K562 (cell line): Measurements from ENCODE around the gene FTSJ3. TPM values are rescaled to one million over a fixed set of nuclear protein-coding genes. Genes with fewer than 3 reads are reported as not detected.

Source experiments
- ATAC-seq: fragments of 200-7000 bp; cut with Tn5 transposase; 3 replicates; pipeline ENCODE4 v1.9.1; 2020; ENCODE audit warnings: moderate library complexity
- BruUV-seq: library from RNA; stranded (reverse); fragments of 400-500 nt; replicated peaks from 2 replicates; lab custom pipeline; 2021; lab: Mats Ljungman, UMichigan
- CTCF ChIA-PET: fragments of 300-600 bp; formaldehyde crosslinking; extraction: SDS; loops from one replicate; lab custom pipeline; 2021; ENCODE audit warnings: low intra/inter-chr PET ratio; lab: Yijun Ruan, JAX
- POLR2A ChIA-PET: fragments of 300-600, 350-650 bp; sonication (Branson Sonifier 250); formaldehyde crosslinking; extraction: SDS; loops from one replicate; lab custom pipeline; 2021; ENCODE audit warnings: antibody characterized with exemption, inconsistent platforms; lab: Yijun Ruan, JAX
- DNase-seq, 4 experiments: peaks; one replicate each; pipeline versions ENCODE4 v3.0.0 to v3.0.0-alpha.2; 2011 to 2018; ENCODE audit warnings: low spot score in 3 of 4, mixed read lengths in 3 of 4; ENCODE audit errors: extremely low read depth in 1 of 4
- FAIRE-seq: peaks from 2 replicates; lab custom pipeline; 2011; peaks lifted over from hg19 to GRCh38; lab: Jason Lieb, UNC
- H2AFZ ChIP-seq: 2 replicates; pipeline ENCODE4 v1.6.0; 2011; ENCODE audit warnings: low read depth, low read length, control low read depth, inconsistent platforms
- H3K27ac ChIP-seq: fragments of 200-600 bp; 3 replicates; pipeline ENCODE4 v1.8.0; 2011; ENCODE audit warnings: low read depth, mild to moderate bottlenecking, control low read depth, inconsistent platforms, low read length, moderate library complexity, mixed read lengths; ENCODE audit errors: extremely low read depth
- H3K27me3 ChIP-seq, 2 experiments: fragments of 300-600 bp in 1 of 2; 2 replicates in 1 of 2; 3 replicates in 1 of 2; pipeline versions ENCODE4 v1.6.0 to v1.8.0; 2011; ENCODE audit warnings: inconsistent platforms in 2 of 2, low read length in 2 of 2, mild to moderate bottlenecking in 1 of 2, mixed read lengths in 1 of 2, moderate library complexity in 1 of 2; ENCODE audit not compliant: control insufficient read depth in 2 of 2, insufficient read depth in 2 of 2
- H3K36me3 ChIP-seq: fragments of 300-600 bp; 3 replicates; pipeline ENCODE4 v1.8.0; 2011; ENCODE audit warnings: mild to moderate bottlenecking, low read length, inconsistent platforms; ENCODE audit not compliant: control insufficient read depth, insufficient read depth
- H3K4me1 ChIP-seq, 2 experiments: fragments of 200-600 bp in 1 of 2; replicated peaks in 1 of 2; 2 replicates in 1 of 2; 3 replicates in 1 of 2; pipeline versions ENCODE4 v1.5.1 to v1.8.0; 2011; ENCODE audit warnings: inconsistent platforms in 2 of 2, low read length in 2 of 2, mild to moderate bottlenecking in 1 of 2, mixed read lengths in 1 of 2, moderate library complexity in 1 of 2; ENCODE audit not compliant: control insufficient read depth in 2 of 2, insufficient read depth in 2 of 2
- H3K4me2 ChIP-seq: 2 replicates; pipeline ENCODE4 v1.6.1; 2011; ENCODE audit warnings: low read length, control low read depth, inconsistent platforms, mixed read lengths; ENCODE audit not compliant: insufficient read depth
- H3K4me3 ChIP-seq: fragments of 200-600 bp; sonication (generic), shearing (Covaris generic); 2 replicates; pipeline ENCODE4 v1.5.1; 2016; ENCODE audit warnings: control low read depth, inconsistent platforms
- H3K79me2 ChIP-seq: fragments of 200-600 bp; 3 replicates; pipeline ENCODE4 v1.8.0; 2011; ENCODE audit warnings: low read length, inconsistent platforms; ENCODE audit not compliant: control insufficient read depth, insufficient read depth
- H3K9ac ChIP-seq, 2 experiments: 2 replicates each; pipeline versions ENCODE4 v1.6.0 to v1.6.1; 2011; ENCODE audit warnings: low read depth in 2 of 2, low read length in 2 of 2, control low read depth in 1 of 2, inconsistent platforms in 1 of 2, mild to moderate bottlenecking in 1 of 2, mixed read lengths in 1 of 2; ENCODE audit not compliant: insufficient read depth in 1 of 2
- H3K9me1 ChIP-seq: one replicate; pipeline ENCODE4 v1.6.0; 2011; ENCODE audit warnings: inconsistent platforms, mild to moderate bottlenecking, low read length, moderate library complexity; ENCODE audit not compliant: control insufficient read depth, insufficient read depth
- H3K9me3 ChIP-seq: replicated peaks from 2 replicates; pipeline ENCODE4 v1.5.1; 2011; ENCODE audit warnings: low read depth, low read length, inconsistent platforms; ENCODE audit not compliant: control insufficient read depth, insufficient read depth
- H4K20me1 ChIP-seq: replicated peaks from 2 replicates; pipeline ENCODE4 v1.6.1; 2011; ENCODE audit warnings: low read length, inconsistent platforms, mixed read lengths; ENCODE audit not compliant: control insufficient read depth, insufficient read depth
- CBX8 ChIP-seq: fragments of 200-600 bp; sonication (generic); IDR thresholded peaks from 2 replicates; pipeline ENCODE4 v1.6.1; 2012; ENCODE audit warnings: borderline replicate concordance, mixed run types, low read depth, mild to moderate bottlenecking, moderate library complexity, mixed read lengths, low read length, control low read depth, inconsistent platforms; ENCODE audit not compliant: poor library complexity, severe bottlenecking; ENCODE audit errors: extremely low read depth
- DLX4 ChIP-seq: fragments of 250-450 bp; sonication (Bioruptor Pico); IDR thresholded peaks from 2 replicates; pipeline ENCODE4 v1.6.1; 2021; ENCODE audit warnings: mild to moderate bottlenecking
- E2F8 ChIP-seq: fragments of 450-650 bp; IDR thresholded peaks from 2 replicates; pipeline ENCODE4 v1.7.1; 2018; ENCODE audit warnings: mild to moderate bottlenecking, low read depth; ENCODE audit not compliant: partially characterized antibody
- MYNN ChIP-seq, 2 experiments: sonication (generic); formaldehyde crosslinking in 1 of 2; IDR thresholded peaks; 2 replicates each; pipeline versions ENCODE4 v1.5.0 to v1.6.1; 2016 to 2020; ENCODE audit warnings: antibody characterized with exemption in 1 of 2, missing genetic modification reagents in 1 of 2
- SRF ChIP-seq, 2 experiments: fragments of 250-450, 450-650 bp in 1 of 2; sonication (Bioruptor Pico) in 1 of 2; sonication (generic) in 1 of 2; formaldehyde crosslinking; IDR thresholded peaks; 2 replicates each; pipeline versions ENCODE4 v1.5.0 to v1.5.1; 2020 to 2022; ENCODE audit warnings: mild to moderate bottlenecking in 1 of 2, missing genetic modification reagents in 1 of 2
- WGBS: fragments of 100-300 bp; shearing (Covaris generic); methylation state at CpG from one replicate; pipeline ENCODE4 v1.1.6; 2016; ENCODE audit warnings: low coverage, mixed read lengths; ENCODE audit not compliant: insufficient coverage; ENCODE audit errors: missing lambda C conversion rate; 5-methylcytosine and 5-hydroxymethylcytosine counted together
- in situ Hi-C: fragments of 300-500 bp; cut with MboI; formaldehyde crosslinking; loops from 4 replicates; pipeline ENCODE4 v1.15.0; 2018; ENCODE audit warnings: inconsistent platforms, mixed read lengths
- intact Hi-C: fragments of 100-400 bp; cut with micrococcal nuclease; formaldehyde crosslinking; loops from 2 replicates; pipeline ENCODE4 v1.14.2; 2022
- polyA plus RNA-seq, 8 experiments: library from polyadenylated mRNA; depleted of rRNA in 4 of 8; stranded (reverse) in 5 of 8; unstranded in 3 of 8; fragments of >200 nt; fragmentation: Nextera tagmentation in 2 of 8; fragmentation: Illumina TruSeq in 1 of 8; extraction: Ambion mirVana in 2 of 8; extraction: Trizol in 1 of 8; gene quantifications; 2 replicates each; pipeline versions ENCODE4 v1.2.1 to v1.2.3, GENCODE V29; 2011 to 2014; ENCODE audit warnings: inconsistent platforms in 1 of 8, missing spikeins in 1 of 8
- total RNA-seq, 7 experiments: library from RNA; depleted of rRNA in 6 of 7; stranded (reverse); fragments of >200 nt in 6 of 7; fragmentation: Illumina TruSeq in 2 of 7; extraction: Trizol in 2 of 7; gene quantifications; 2 replicates each; pipeline versions ENCODE4 v1.2.1 to v1.2.3, GENCODE V29; 2011 to 2021; ENCODE audit warnings: low replicate concordance in 1 of 7

Gene FTSJ3
- total and polyA plus RNA-seq, 9 of the 15 experiments (the other 6 are each of a cell fraction or from before 2014, with no cell fraction given) = 18.0 to 65.6 (median 52.4) TPM

- H4K20me1 ChIP-seq = peaks cover 6% of the 10 kb centered on the region; the same call in 1 of the 2 replicates
- DNase-seq (no peak), ATAC-seq (no peak), FAIRE-seq (no peak)
- no TSS peak for BruUV-seq
- no peak overlapping the region for H3K27ac ChIP-seq
- H3K9me1 ChIP-seq = no peaks in the 10 kb centered on the region
- ChIA-PET CTCF (no interaction called here), POLR2A (interaction anchor here (0.6 to 2.0 kb wide), 6 partner anchors 9 to 196 kb away, joined by 3 to 6 read pairs (median 4); partner anchors contain the start of genes CCDC47 and DDX42)
- no peak overlapping the region for H3K9ac ChIP-seq
- H3K27me3 ChIP-seq = no peaks in the 10 kb centered on the region
- no peaks in the 10 kb centered on the region for H3K9me3 ChIP-seq
- peaks cover 92% of the 10 kb centered on the region for H3K36me3 ChIP-seq
- no peak overlapping the region for H3K4me2 ChIP-seq
- H3K4me3 ChIP-seq = no peak overlapping the region
- peaks cover 18% of the 10 kb centered on the region for H3K79me2 ChIP-seq
- peaks cover 0 to 5% of the 10 kb centered on the region in 2 experiments; a peak in 3 of 5 replicates for H3K4me1 ChIP-seq
- in situ Hi-C loops = no loop called here
- 78% methylated on average over 6 of the region's 6 CpGs for WGBS
- no peak overlapping the region for H2AFZ ChIP-seq
- TF ChIP-seq CBX8 (no peak), SRF (CRISPR knock-in tag; IDR thresholded peaks at IDR 0.05) (no peak), E2F8 (peak; percentile 0), MYNN (IDR thresholded peaks at IDR 0.05) (0 out of 2 replicates have a peak, but pooled peaks have one; percentile 5), MYNN (CRISPR knock-in tag; IDR thresholded peaks at IDR 0.05) (no peak), DLX4 (CRISPR knock-in tag) (no peak)
- intact Hi-C loops = no loop called here
Measured at GRCh38 chr17:63821804-63822203, 5.7 kb downstream of the FTSJ3 start.
